ENCODE measurements around the gene NANOS2.

- TF ChIP-seq CTCF (conservative IDR thresholded peaks at IDR 0.05; ENCODE audit: low read depth, low read length) (no peak), EZH2 (IDR thresholded peaks at IDR 0.05; ENCODE audit: borderline replicate concordance, low read depth, low read length, poor library complexity, severe bottlenecking) (no peak)
Observed at GRCh38 chr19:45902651-45903625, 11.6 kb downstream of the NANOS2 start.

All from A673 (cell line).